Adipose tissue (tissue), 3 donors: ENCODE results near the gene PCP4. TPM values are rescaled to one million over a fixed set of nuclear protein-coding genes. Genes with fewer than 3 reads are reported as not detected.

Experiments
- H3K27ac ChIP-seq: one replicate; pipeline ENCODE4 v1.5.1; 2013; ENCODE audit warnings: low read depth, low read length
- WGBS, 3 donors: extraction: QIAGEN DNeasy Blood & Tissue Kit; methylation state at CpG; one replicate each; pipeline ENCODE4 v1.1.7; 2013; 5-methylcytosine and 5-hydroxymethylcytosine counted together
- polyA plus RNA-seq, 3 donors: library from polyadenylated mRNA; stranded (reverse); fragments of 200-250 nt; gene quantifications; one replicate each; pipeline ENCODE4 v1.2.3, GENCODE V29; 2013
- donor health status: healthy with polysubstance abuse.
- donor health status: Bipolar disorder and iron deficiency.
- donor health status: healthy.

Gene PCP4
- 1 to 10 TPM in 1 of 3 donors, under 1 TPM in 1, not detected in 1; 0.18 to 2.0 TPM for polyA plus RNA-seq

GRCh38 chr21:39867198-39867650, at the start of gene PCP4:
PCP4 (plus strand) TSS chr21:39867438; CDS start chr21:39867502, 64 bp downstream.
- no peak within 1 kb of the TSS for H3K27ac ChIP-seq
- 4 to 9% (median 9%) methylated on average over 14 of the region's 14 CpGs for WGBS, 3 donors

- no peak overlapping the region for H3K27ac ChIP-seq
- WGBS, 3 donors: 43 to 70% (median 57%) methylated on average over 2 of the region's 2 CpGs
These were observed 48.7 kb upstream of the PCP4 start for GRCh38 chr21:39818557-39818956.

- WGBS, 3 donors: 74 to 88% (median 87%) methylated on average over 3 of the region's 3 CpGs
- H3K27ac ChIP-seq: no peak overlapping the region
These were observed 45.2 kb upstream of the PCP4 start for GRCh38 chr21:39822042-39822441.

GRCh38 chr21:39825250-39825649, 42.0 kb upstream of the PCP4 start:
- no peak overlapping the region for H3K27ac ChIP-seq
- WGBS, 3 donors: 27 to 93% (median 79%) methylated on average over 1 of the region's 1 CpG

DNA sequence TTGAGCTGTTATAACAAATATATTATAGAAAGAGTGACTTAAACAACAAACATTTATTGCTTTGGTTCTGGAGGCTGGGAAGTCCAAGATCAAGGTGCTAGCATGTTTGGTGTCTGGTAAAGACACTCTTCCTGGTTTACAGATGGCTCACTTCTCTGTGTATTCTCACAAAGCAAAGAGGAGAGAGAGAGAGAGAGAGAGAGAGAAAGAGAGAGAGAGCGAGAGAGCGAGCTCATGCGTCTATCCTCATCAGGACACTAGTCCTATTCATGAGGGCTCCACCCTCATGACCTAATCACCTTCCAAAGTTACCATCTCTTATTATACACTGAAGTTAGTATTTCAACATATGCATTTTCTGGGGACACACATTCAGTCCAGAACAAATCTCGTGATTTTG, 32.7 kb upstream of the PCP4 start:
- no peak overlapping the region for H3K27ac ChIP-seq
- 60 to 90% (median 69%) methylated on average over 4 of the region's 4 CpGs for WGBS, 3 donors

GRCh38 chr21:39837861-39838359, 29.3 kb upstream of the PCP4 start:
- WGBS, 3 donors: 42 to 58% (median 56%) methylated on average over 4 of the region's 4 CpGs
- no peak overlapping the region for H3K27ac ChIP-seq

DNA sequence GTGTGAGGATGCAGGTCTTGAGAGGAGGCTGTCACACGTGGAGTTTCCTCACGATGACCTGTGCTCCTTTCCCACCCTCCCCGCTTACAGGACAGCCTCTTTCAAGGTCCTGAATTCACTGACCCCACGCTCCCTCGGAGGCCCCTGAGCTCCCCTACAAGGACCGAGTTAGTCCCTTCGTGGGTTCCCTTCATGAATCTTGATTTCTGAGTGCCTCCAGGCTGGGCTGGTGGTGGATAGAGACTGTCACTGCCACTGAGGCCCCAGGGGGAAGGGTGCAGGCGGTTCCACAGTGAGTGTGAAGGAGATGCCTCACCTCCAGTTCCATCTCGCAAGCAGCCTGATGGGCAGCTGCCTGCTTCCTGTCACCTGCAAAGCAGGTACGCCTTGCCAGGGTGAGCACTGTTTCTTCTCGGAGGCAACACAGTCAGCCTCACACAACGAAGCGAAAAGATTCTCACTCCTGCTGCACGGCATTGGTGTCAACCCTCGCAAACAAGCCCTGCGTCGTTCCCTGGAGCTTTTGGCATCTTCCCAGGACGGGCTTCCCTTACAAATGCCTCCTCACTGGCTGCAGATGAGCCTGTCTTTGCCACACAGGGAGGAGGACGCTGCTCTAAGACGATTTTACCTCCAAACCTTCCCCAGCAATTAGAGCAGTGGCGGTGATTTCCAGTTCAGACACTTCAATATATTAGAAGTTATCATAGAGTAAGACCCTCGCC, 26.7 kb upstream of the PCP4 start:
- 66 to 73% (median 67%) methylated on average over 22 of the region's 22 CpGs for WGBS, 3 donors
- no peak overlapping the region for H3K27ac ChIP-seq

DNA sequence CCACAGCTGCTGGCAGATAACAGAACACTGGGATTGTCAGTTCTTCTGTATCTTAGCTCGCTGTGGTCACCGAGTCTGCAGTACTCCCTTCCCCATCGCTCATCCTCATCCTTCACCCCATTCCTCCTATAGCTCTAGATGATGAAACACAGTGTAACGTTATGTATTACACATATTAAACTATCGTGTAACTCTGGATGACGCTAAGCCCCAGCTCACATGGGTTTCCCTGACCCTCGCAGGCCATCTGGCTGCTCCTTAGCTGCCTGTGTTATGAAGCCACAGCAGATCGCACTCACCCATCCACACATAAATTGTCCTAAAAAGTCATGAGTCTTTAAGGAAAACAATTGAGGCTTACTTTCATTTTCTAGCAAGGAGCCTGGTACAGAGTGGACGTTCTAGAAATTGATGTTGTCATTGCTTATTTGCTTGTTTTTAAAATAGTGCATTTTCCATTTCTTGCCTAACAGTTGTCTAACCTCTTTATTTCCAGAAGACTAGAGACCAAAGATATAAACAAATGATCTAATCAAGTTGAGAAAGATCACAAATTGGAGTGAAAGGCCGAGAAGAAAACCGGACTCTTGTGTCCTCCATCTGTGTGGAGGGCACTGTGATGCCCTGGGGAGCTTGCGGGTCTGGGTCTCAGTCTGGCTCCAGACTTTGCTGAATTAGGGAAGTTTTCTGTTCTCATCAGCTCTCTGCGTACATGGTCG, 24.3 kb upstream of the PCP4 start:
- 77 to 80% (median 80%) methylated on average over 14 of the region's 14 CpGs for WGBS, 3 donors
- H3K27ac ChIP-seq: no peak overlapping the region

DNA sequence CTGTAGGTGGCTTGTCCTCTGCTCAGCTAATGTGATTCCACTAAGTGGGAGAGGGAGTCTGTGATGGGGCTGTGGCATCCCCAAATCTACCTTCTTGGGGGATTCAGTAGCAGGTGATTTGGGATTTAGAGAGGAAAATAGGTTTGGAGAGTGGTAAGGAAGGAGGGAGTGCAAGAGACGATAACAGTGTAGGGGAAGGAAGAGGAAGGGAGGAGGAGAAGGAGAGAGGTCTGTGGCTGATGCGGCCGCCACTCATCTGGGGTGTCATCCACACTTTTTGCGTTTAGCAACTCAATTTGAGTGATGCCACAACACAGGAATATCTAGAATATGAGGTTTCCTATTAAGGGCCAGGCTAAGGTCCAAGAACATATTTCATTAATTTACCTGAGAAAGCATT, 23.8 kb upstream of the PCP4 start:
- 79 to 85% (median 83%) methylated on average over 4 of the region's 4 CpGs for WGBS, 3 donors
- H3K27ac ChIP-seq: no peak overlapping the region

- no peak overlapping the region for H3K27ac ChIP-seq
- 73 to 89% (median 87%) methylated on average over 5 of the region's 5 CpGs for WGBS, 3 donors
These were observed 23.3 kb upstream of the PCP4 start for GRCh38 chr21:39843916-39844315.

GRCh38 chr21:39845571-39846130, 21.6 kb upstream of the PCP4 start:
- H3K27ac ChIP-seq: no peak overlapping the region
- 63 to 70% (median 66%) methylated on average over 6 of the region's 6 CpGs for WGBS, 3 donors

GRCh38 chr21:39847877-39848276, 19.4 kb upstream of the PCP4 start:
- WGBS, 3 donors: 73 to 89% (median 89%) methylated on average over 6 of the region's 6 CpGs
- H3K27ac ChIP-seq: no peak overlapping the region

GRCh38 chr21:39849014-39849655, 18.1 kb upstream of the PCP4 start:
- no peak overlapping the region for H3K27ac ChIP-seq
- 61 to 83% (median 73%) methylated on average over 10 of the region's 10 CpGs for whole genome bisulfite sequencing, 3 donors

GRCh38 chr21:39850333-39850732, 16.9 kb upstream of the PCP4 start:
- WGBS, 3 donors: 62 to 74% (median 72%) methylated on average over 2 of the region's 2 CpGs

GRCh38 chr21:39851002-39851618, 16.1 kb upstream of the PCP4 start:
- WGBS, 3 donors: 79 to 89% (median 89%) methylated on average over 7 of the region's 7 CpGs
- no peak overlapping the region for H3K27ac ChIP-seq

More at GRCh38 chr21:39850333-39850732, 16.9 kb upstream of the PCP4 start:
- no peak overlapping the region for H3K27ac ChIP-seq

DNA sequence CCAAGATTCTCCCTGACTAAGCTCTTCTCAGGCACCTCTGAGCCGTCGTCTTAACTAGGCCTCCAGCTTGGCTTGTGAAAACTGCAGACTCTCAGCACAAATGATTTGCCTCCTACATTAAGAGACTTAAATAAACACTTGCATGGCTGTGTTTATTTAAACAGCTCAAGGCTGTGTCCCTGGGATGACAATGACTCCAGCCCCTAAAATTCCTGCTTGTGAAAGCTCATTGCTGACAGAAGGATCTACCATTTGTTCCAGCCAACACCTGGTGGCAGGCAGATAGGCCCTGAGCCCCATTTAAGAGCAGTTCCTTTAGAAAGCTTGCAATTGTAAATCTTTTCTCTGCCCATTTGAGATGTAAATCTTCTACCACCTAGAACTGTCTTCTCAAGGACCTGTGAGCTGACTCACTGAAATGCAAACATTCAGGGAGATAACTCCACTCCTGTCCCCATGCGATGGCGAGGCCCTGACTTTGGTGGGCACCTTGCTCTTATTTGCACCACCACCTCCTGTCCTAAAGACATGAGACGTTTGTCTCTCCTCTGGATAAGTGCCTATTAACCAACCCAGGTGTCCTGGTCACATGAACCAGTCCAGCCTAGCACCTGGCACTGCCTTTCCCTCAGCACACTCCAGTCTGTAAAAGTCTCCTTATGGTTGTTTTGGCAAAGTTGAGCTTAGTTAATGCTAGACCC, 15.1 kb upstream of the PCP4 start:
- H3K27ac ChIP-seq: no peak overlapping the region
- WGBS, 3 donors: 31 to 53% (median 52%) methylated on average over 5 of the region's 5 CpGs

GRCh38 chr21:39852726-39853500, 14.3 kb upstream of the PCP4 start:
- no peak overlapping the region for H3K27ac ChIP-seq
- 86 to 89% (median 86%) methylated on average over 14 of the region's 14 CpGs for WGBS, 3 donors
